ENCODE data around the gene ZNF784.
"Not testable (repeated sequence)": the region's sequence is repeated elsewhere in the genome, so short reads cannot be mapped to it uniquely, and the experiment has no call there.

Gene ZNF784

DNA sequence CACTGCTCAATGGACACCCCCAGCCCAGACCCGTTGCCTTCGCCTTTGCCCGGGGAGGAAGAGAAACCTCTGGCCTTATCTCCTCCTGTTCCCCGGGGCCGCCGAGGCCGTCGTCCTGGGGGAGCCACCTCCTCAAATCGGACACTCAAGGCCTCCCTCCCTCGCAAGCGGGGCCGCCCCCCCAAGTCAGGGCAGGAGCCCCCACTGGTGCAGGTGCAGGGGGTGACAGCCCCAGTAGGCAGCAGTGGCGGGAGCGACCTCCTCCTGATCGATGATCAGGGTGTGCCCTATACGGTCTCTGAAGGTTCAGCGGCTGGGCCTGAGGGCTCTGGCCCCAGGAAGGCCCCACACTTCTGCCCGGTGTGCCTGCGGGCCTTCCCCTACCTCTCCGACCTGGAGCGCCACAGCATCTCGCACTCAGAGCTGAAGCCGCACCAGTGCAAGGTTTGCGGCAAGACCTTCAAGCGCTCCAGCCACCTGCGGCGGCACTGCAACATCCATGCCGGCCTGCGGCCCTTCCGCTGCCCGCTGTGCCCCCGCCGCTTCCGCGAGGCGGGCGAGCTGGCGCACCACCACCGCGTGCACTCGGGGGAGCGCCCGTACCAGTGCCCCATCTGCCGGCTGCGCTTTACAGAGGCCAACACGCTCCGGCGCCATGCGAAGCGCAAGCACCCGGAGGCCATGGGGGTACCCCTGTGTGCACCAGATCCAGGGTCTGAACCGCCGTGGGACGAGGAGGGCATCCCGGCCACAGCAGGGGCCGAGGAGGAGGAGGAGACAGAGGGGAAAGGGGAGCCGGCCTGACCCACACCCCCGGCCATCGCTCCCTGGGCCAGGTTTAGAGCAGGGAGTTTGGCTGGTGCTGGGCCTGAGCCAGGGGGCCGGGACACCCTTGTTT is 22.0 kb downstream of the ZNF784 start:
- DNase-seq (ENCODE audit: low read depth), result no peak

DNA sequence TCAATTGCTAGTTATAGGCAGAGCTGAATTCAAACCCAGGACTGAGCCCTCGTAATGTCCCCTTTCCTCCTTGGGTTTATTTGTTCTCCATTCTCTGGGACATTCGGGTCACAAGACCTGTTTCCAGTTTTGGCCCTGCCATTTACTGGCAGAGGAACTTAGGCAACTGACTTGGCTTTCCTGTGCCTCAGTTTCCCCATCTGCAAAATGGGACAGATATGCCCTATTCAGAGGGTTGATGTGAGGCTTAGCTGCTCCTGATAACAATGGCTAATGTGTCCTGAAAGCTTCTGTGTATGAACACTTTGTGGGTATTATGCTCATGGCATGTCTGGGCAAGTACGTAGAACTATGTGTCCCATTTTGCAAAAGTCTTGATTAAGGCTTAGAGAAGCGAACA is 23.3 kb downstream of the ZNF784 start:
- DNase-seq (ENCODE audit: low read depth), result no peak

DNA sequence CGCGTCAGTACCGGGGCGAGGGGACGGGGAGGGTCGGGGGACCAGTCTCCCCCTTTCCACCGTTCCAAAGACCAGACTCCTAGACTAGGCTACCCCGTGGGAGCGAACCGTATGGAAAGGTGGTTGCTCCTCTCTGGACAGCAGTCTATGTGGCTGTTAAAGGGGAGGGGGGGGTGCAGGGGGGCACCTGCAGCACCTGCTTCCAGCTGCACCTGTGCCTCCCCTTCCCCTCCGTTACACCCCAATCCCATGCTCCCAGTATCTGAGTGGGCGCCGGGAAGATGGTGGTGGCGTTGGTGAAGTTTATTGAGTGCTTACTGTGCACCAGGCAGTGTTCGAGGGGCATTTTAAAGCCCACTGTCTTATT is 23.7 kb downstream of the ZNF784 start:
- DNase-seq (ENCODE audit: low read depth), result no peak

DNA sequence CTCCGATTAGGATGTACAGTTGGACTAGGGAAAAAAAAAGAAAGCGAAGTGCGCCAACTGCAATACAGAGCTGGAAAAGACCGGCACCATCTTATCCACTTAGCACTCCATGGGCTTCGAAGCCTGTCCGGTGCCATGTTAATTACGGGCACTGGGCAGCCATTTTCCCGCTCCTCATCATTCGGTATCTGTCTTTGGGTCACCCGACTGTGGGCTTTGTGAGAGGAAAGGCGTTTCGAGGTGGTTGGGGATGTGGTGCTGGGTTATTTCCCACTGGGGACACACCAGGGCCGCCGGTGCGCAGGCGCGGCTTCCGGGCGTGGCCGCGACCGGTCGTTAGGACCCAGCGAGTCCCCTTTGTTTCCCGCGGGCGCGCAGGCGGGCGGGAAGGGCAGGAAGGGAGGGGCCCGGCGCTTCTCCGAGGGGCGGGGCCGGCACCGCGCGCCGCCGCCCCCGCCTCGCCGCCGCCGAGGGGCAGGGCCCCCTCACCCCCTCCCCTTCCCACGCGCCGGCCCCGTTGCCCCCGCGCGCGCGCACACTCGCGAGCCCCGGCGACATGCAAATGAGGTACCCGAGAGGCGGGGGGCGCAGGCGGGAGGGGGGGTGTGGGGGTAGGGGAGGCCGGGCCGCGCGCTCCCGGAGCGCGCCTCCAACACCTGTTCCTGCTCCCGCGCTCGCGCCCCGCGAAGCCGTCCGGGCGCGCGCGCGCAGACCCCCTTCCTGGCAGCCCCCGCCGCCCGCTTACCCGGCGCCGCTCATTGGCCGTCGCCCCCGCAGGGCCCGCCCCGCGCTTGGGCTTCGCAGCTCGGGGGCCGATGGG is 24.3 kb downstream of the ZNF784 start, which contains the start of gene ZNF524:
ZNF524 (plus strand) TSS at position 447 of the 820 bp plus-strand sequence. CDS start 1,825 bp downstream, outside the sequence.
- peak; percentile 59 for DNase-seq (ENCODE audit: low read depth)

DNA sequence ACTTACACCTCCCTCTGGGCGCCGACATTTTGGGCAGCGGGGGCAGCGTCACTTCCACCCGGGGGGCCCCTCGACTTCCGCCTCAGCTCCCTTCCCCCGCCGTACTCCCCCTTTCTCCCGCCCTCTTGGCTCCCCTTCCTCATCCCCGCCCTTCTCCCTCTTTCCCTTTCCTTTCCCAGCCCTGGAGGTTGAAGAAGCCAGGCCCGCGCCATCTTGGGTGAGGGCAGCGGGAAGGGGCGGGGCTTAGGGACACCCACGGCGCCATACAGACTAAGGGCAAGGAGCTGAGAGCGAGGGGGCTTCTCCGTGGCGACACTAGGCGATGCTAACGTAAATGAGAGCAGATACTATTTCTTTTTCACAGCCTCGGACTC is 24.9 kb downstream of the ZNF784 start, which contains the start of gene FIZ1:
FIZ1 (minus strand) TSS at position 50 of the 374 bp plus-strand sequence. CDS start 1,652 bp downstream, outside the sequence.
- peak; percentile 89 for DNase-seq (ENCODE audit: low read depth)

DNA sequence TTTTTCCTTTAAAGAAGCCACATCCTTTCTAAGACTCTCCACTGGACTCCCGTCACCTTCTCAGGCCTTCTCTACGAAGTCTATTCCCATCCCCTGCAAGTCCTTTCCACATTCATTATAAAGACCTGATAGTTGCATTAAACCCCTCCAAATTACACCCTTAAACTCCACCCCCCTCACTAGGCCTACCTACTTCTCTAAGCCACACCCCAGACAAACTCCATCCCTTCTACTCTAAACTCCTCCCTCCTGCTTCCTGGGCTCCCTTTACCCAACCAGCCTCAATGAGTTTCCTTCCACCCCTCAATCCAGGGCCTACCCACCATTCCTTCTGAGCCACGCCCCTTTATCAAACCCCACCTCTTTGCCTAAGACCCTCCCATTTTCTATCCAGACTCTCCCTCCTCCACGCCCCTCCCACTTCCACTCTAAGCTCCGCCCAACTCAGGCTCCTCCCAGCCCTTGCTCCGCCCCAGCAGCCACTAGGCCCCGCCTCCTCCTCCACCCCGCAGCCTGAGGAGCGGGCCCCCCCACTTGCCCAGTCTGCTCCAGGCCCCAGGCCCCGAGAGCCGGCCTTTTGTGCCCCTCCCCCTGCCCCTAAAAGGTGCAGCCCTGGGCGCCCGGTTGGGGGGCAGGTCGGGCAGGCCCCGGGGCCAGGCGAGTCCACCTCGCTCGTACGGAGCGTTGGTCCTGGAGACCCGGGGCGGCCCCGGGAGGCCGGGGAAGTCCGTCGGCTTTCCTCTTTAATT is 25.5 kb downstream of the ZNF784 start:
- DNase-seq (ENCODE audit: low read depth), result peak; percentile 85

DNA sequence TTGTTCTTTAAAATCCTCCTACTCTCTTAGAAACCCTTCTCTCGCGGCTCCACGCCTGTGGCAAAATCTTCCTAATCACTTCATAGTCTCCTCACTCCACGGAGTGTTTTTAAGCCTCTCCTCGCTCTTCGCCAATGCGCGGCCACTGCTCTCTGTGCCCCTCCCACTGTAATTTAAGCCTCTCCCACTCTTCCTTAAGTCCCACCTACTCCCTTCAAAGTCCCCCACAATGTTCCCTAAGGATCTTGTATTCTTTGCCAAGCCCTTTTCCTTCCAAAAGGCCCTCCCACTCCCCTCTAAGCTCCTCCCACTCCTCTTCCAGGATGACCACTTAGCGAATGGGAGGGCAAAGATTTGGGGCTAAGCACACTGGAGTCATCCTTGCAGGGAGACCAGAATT is 26.3 kb downstream of the ZNF784 start:
- no peak for DNase-seq (ENCODE audit: low read depth)

DNA sequence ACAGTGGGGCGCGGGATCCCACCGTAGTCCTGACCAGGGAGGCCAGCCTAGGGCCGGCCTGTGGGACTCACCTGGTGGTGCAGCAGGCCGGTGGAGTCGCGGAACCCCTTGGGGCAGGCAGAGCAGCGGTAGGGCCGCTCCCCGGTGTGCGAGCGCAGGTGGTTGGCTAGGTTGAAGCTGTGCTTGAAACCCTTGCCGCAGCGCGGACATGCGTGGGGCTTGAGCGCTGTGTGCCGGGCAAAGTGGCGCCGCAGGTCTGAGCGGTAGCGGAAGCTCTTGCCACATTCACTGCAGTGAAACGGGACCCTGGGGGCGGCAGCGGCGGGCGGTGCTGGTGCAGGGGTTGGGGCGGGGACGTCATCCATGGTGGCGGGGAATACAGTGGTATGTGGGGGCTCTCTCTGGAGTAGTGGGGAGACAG is 26.9 kb downstream of the ZNF784 start:
- DNase-seq (ENCODE audit: low read depth), result no peak

DNA sequence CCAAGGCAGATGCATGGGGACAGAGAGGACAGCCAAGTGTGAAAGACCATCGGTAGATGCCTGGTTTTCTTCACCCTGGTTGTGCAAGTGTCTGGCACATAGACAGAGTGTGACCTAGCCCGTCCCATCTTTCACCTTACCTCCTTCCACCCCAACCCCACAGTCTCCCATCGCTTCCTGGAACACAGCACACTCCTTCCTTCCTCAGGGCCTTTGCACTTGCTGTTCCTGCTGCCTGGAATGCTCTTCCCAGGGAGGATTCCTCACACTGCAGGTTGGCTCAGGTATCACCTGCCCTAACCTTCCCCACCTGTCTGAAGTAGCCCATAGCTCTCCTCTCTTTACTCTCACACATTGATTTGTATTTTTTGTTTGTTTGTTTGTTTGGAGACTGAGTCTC is 28.1 kb downstream of the ZNF784 start:
- DNase-seq (ENCODE audit: low read depth), result no peak

DNA sequence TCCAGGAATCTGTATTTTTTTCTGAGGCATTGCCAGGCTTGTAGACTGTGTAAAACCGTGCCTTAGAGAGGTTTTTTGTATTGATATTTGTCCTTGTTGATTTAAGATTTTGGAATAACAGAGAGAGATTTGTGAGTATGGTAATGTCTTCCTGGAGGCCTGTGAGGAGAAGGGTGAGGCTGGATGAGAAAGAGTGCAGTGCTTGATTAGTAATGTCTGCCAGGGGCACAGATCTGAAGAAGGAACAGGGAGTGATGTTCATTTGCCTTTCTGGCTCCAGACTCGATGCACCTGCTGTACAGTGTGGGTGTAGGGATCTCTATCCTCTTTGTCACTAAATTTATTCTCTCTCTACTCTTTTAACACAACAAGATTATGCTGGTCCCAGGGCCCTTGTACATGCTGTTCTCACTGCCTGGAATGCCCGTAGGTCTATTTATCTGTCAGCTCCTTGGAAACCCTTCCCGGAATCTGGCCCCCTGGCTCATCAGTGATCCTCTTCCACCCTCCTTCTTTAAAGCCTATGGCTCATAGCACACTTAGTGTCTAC is 29.3 kb downstream of the ZNF784 start:
- no peak for DNase-seq (ENCODE audit: low read depth)

DNA sequence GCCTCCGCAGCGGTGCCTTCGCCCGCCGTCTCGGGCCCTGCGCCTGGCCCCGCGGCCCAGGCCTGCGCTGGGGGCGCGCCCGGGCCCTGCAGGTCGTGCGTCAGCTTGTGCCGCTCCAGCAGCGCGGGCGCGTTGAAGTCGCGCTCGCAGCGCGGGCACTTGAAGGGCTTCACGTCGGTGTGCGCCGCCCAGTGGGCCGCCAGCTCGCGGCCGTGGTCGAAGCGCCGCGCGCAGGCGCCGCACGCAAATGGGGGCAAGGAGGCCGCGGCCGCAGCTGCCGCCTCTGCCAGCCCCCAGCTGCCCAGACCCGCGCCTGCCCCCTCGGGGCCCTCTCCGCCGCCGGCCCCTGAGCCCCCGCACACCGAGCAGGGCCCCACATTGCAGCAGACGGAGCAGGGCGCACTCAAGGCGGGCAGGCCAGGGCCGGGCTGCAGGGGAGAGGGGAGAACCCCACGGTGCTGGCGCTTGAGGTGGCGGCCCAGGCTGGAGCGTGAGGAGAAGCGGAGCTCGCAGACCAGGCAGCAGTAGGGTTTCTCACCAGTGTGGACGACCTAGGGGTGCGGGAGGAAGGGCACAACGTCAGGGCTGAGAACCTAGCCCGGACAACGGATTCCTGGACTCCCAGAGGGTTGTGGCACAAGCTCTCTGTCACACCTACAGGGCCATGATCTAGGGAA is 31.1 kb downstream of the ZNF784 start:
- no peak for DNase-seq (ENCODE audit: low read depth)

DNA sequence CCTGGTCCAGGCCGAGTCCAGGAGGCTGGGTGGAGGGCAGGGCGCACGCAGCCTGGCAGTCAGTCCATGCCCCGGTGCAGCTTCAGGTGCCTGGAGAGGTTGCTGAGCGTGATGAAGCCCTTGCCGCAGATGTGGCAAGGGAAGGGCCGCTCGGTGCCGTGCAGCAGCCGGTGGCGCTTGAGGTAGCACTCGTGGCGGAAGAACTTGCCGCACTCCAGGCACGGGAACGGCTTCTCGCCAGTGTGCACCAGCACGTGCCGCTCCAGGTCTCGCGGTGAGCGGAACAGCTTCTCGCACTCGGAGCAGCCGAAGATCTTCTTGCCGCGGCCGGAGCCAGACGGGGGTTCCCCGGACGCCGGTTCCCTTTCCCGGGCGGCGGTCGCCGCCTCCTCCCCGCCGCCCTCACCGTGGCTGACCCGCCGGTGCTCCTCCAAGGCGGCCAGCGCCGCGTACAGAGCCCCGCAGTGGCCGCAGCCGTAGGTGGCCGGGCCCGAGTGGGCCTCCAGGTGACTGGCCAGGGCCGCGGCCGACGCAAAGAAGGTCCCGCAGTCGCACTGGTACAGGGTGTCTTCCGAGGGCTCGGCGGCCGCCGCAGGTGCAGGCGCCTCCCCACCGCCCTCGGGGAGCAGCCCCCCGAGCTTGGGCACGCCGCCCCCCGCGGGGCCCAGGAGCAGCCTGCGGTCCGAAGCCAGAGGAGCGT is 31.8 kb downstream of the ZNF784 start:
- DNase-seq (ENCODE audit: low read depth), result no peak

DNA sequence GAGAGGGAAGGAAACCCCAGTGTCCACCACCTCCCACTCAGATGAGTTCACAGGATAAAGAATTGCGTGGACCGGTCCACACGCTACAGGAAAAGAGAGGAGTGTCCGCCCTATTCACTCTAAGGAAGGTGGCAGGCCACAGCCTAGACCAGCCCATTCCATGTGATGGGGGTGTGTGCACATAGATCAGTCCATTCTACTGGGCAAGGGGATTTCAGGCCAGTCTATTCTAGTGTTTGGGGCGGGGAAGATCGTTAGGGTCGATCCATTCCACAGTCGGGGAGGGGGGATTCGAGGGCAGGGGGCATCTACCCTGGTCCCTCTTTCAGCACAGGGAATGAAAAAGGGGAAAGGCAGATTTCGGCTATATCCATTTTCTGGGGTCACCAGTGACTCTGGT is 32.8 kb downstream of the ZNF784 start:
- no peak for DNase-seq (ENCODE audit: low read depth)

DNA sequence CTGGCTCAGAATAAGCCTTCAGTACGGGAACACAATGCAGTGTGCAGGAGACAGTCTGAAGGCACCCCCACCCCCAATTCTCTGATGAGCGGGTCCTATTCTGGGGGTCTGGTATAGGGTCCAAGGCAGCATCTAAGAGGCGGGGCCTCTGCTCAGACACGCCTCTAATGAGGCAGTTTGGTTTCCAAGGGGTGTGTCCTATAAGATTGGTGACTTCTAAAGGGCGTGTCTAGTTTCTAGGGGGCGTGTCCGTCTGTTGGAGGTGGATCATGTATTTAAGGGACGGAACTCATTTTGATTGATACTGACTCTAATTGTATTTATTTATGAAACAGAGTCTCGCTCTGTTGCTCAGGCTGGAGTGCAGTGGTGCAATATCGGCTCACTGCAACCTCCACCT is 33.7 kb downstream of the ZNF784 start:
- DNase-seq (ENCODE audit: low read depth), result no peak

DNA sequence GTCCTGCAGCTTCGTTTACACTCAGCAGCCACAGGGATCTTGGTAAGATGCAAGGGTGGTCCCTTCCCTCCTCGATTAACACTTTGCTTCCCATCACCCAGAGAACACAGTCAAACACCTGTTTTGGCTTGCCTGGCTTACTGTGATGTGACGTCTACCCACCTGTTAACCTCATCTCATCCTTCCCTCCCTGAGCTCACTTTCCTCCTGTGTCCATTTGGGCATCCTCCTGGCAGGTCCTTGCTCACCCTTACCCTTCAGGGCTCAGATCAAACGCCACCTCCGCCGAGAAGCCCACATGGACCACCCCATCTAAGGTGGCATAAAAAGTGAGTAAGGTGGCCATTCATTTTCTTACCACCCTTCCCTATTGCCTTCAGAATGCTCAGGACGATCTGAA is 34.3 kb downstream of the ZNF784 start:
- DNase-seq (ENCODE audit: low read depth), result no peak

DNA sequence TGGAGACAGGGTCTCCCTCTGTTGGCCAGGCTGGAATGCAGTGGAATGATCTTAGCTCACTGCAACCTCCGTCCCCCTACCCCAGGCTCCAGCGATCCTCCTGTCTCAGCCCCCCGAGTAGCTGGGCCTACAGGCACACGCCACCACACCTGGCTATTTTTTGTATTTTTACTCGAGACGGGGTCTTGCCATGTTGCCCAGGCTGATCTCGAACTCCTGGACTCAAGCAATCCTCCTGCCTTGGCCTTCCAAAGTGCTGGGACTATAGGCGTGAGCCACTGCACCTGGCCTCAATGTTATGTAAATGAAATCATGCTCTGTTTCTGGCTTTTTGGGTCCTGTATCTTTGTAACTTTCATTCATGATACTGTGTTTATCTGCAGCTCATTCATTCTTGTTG is 35.6 kb downstream of the ZNF784 start:
- DNase-seq (ENCODE audit: low read depth), result no peak

DNA sequence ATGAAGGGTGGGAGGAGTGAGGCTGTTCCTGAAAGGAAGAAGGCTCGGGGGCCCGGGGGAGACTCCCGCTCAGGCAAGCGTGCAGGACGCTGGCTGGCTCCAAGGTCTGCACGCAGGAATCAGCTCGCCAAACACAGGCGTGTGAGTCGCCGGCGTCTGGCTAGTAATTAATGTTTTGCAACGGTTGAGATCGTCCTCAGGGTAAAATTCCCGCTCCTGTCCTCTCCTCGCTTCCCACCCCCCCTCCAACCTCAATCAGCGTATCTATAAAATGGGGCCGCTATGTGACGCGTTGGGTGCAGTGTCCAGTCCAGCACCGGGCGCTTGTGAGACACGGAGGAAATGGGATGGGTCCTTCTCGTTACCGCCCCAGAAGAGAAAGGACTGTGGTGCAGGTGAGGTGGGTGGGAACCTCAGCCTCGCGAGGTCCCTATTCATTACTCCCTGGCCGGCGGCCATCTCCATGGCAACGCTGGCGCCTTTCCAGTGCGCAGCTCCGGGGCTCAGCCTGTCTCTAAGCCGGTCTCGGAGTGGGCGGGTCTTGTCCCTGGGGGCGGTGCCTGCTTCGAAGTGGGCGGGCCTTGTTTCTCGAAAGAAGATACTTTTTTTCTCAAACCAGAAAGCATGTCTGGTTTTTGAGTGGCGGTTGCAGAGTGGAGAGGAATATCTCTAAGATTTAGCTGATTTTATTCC is 37.2 kb downstream of the ZNF784 start:
- DNase-seq (ENCODE audit: low read depth), result peak; percentile 84

DNA sequence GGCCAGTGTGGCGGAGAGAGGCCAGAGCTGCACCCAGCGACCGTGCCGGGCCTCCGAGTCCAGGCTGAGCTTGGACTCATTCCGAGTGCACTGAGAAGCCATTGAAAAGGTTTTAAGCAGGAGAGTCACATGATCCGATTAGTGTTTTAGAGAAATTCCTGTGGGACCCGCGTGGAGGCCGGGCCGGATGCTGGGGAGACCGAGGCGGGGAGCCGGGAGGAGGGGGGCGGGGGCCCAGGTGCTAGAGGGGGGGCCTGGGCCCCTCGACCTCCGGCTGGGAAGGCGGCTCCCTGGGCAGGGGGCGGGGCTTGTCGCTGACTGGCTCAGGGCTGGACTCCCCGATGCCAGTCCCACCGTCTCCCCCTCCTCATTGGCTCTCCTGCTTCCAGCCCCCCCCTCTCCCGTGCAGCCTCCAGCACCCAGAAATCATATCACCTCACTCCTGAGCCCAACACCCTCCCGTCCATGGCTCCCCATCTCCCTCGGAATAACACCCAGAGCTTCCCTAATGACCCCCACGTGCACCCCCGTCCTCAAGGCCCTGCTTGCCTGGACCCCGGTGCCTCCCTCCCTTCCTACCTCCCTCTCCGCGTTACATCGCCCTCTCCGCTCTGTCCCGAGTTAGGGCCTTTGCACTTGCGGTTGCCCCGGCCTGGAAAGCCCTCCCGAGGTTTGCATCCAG is 38.6 kb downstream of the ZNF784 start:
- DNase-seq (ENCODE audit: low read depth), result no peak

DNA sequence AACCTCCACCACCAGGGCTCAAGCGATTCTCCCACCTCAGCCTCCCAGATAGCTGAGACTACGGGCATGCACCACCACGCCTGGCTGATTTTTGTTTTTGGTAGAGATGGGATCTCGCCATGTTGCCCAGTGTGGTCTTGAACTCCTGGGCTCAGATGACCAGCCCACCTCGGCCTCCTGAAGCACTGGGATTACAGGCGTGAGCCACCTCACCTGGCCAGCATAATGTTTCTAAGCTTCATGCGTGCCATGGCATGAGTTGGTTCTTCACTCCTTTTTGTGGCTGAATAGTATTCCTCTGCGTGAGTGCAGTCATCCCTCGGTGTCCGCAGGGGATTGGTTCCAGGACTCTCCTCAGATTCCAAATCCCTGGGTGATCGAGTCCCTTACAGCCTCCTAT is 39.5 kb downstream of the ZNF784 start:
- no peak for DNase-seq (ENCODE audit: low read depth)

DNA sequence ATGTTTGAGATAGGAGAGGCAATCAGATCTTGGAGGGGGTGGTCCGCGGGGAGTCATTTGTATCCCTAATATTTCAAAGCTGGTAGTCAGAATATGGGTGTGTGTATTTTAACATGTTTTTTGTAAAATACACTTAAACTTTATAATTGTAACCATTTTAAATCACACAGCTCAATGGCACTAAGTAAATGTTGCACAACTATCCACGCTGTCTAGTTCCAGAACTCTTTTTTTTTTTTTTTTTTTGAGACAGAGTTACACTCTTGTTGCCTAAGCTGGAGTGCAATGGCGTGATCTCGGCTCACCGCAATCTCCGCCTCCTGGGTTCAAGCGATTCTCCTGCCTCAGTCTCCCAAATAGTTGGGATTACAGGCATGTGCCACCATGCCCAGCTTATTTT is 40.5 kb downstream of the ZNF784 start:
- DNase-seq (ENCODE audit: low read depth), result not testable (repeated sequence)
